Measurements from ENCODE around the gene SYCP2.

DNA sequence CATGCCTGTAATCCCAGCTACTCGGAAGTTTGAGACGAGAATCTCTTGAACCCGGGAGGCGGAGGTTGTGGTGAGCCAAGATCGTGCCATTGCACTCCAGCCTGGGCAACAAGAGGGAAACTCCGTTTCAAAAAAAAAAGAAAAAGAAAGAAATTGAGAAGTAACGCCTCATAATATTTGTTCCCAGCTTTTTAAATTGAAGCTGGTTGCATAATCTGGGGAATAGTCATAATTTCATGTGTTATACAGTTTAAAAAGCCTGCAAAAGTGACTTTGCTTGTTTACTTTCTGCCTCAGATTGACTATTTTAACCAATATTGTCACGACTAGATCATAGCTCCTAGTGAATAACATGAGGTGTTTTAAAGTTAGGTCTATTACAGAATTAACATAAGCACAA lies 13.9 kb upstream of the SYCP2 start:
- TF ChIP-seq GATA3 (IDR thresholded peaks at IDR 0.05; ENCODE audit: low read depth, low read length) (no peak; the same call in 1 of the 2 replicates), GATA2 (IDR thresholded peaks at IDR 0.05; ENCODE audit: low read depth, low read length) (no peak)
